ENCODE results near the gene POLE. TPM values are rescaled to one million over a fixed set of nuclear protein-coding genes. Genes with fewer than 3 reads are reported as not detected.

POLE gene
- total and polyA plus RNA-seq, 9 of the 15 experiments (the other 6 are each of a cell fraction or from before 2014, with no cell fraction given), result 2.4 to 154 (median 49.6) TPM

GRCh38 chr12:132597333-132598316 is 89.5 kb downstream of the POLE start (continued):
- TF ChIP-seq KLF13 (tag; IDR thresholded peaks at IDR 0.05; ENCODE audit: borderline replicate concordance, low read depth) (no peak), HOMEZ (CRISPR knock-in tag; IDR thresholded peaks at IDR 0.05) (no peak), BMI1 (IDR thresholded peaks at IDR 0.05; ENCODE audit: low read length) (no peak), ZNF23 (CRISPR knock-in tag; IDR thresholded peaks at IDR 0.05) (no peak), PURB (CRISPR knock-in tag; IDR thresholded peaks at IDR 0.05; ENCODE audit: low read depth) (no peak), RNF219 (CRISPR knock-in tag; IDR thresholded peaks at IDR 0.05) (no peak), RCOR1 (IDR thresholded peaks at IDR 0.05; ENCODE audit: borderline replicate concordance in 1 of 2, low read depth in 2 of 2, low read length in 2 of 2) (no peak), SMC3 (conservative IDR thresholded peaks at IDR 0.05; ENCODE audit: insufficient read depth, low read depth, low read length) (no peak), CREB3 (tag; conservative IDR thresholded peaks at IDR 0.05; ENCODE audit: low read depth) (no peak), HSF4 (CRISPR knock-in tag; IDR thresholded peaks at IDR 0.05; ENCODE audit: borderline replicate concordance) (no peak), SIRT6 (IDR thresholded peaks at IDR 0.05; ENCODE audit: low read depth, low read length) (no peak), ARID4B (CRISPR knock-in tag; IDR thresholded peaks at IDR 0.05) (no peak), NFRKB (IDR thresholded peaks at IDR 0.05; ENCODE audit: low read depth) (no peak), TARDBP (IDR thresholded peaks at IDR 0.05) (no peak), GABPB1 (CRISPR knock-in tag; IDR thresholded peaks at IDR 0.05) (no peak), ZNF165 (CRISPR knock-in tag; IDR thresholded peaks at IDR 0.05; ENCODE audit: borderline replicate concordance) (no peak), ZNF696 (CRISPR knock-in tag; conservative IDR thresholded peaks at IDR 0.05) (no peak), FOXK1 (CRISPR knock-in tag; IDR thresholded peaks at IDR 0.05; ENCODE audit: borderline replicate concordance) (no peak)
